Stimulated activated CD8-positive, alpha-beta memory T cell treated with anti-CD3 and anti-CD28 coated beads, Interleukin-4, amount 100 ng/mL, for 4 hours (primary cell): Measurements from ENCODE around the gene ZBTB12.
A peak's percentile ranks its signal among the peaks of the same experiment; 100 is the strongest.
"Not testable (repeated sequence)": the region's sequence is repeated elsewhere in the genome, so short reads cannot be mapped to it uniquely, and the experiment has no call there.

ENCODE experiments used
- DNase-seq, 2 donors: peaks; one replicate each; pipeline ENCODE4 v3.0.0-alpha.2; 2020; ENCODE audit warnings: low read depth in 2 of 2, low spot score in 1 of 2

Gene ZBTB12

GRCh38 chr6:31877125-31877650, 24.7 kb downstream of the ZBTB12 start:
- no peak for DNase-seq

GRCh38 chr6:31876357-31876756, 25.5 kb downstream of the ZBTB12 start:
- DNase-seq: no peak

GRCh38 chr6:31875877-31876276, 26.0 kb downstream of the ZBTB12 start:
- no peak for DNase-seq

GRCh38 chr6:31874836-31875572, 26.9 kb downstream of the ZBTB12 start:
- no peak for DNase-seq

GRCh38 chr6:31874084-31874670, 27.7 kb downstream of the ZBTB12 start:
- DNase-seq: no peak

GRCh38 chr6:31871046-31871659, 30.7 kb downstream of the ZBTB12 start:
- no peak for DNase-seq

GRCh38 chr6:31870385-31870921, 31.4 kb downstream of the ZBTB12 start:
- no peak for DNase-seq

- DNase-seq: no peak
Observed at GRCh38 chr6:31869343-31869742, 32.5 kb downstream of the ZBTB12 start.

- not testable (repeated sequence) for DNase-seq
Observed at GRCh38 chr6:31868658-31868971, 33.3 kb downstream of the ZBTB12 start.

GRCh38 chr6:31865205-31866118, 36.4 kb downstream of the ZBTB12 start:
- DNase-seq: no peak

GRCh38 chr6:31864818-31865204, 37.1 kb downstream of the ZBTB12 start:
- DNase-seq: no peak

- not testable (repeated sequence) for DNase-seq
Observed at GRCh38 chr6:31864123-31864562, 37.7 kb downstream of the ZBTB12 start.

GRCh38 chr6:31862344-31863235, 39.3 kb downstream of the ZBTB12 start, which contains the start of gene NEU1:
Gene NEU1 (minus strand): TSS chr6:31862821. CDS start chr6:31862776, 45 bp downstream.
- DNase-seq: peak; percentile 95 to 99

- no peak for DNase-seq
Observed at GRCh38 chr6:31861919-31862343, 40.0 kb downstream of the ZBTB12 start.

GRCh38 chr6:31861150-31861549, 40.7 kb downstream of the ZBTB12 start:
- no peak for DNase-seq

- no peak for DNase-seq
Observed at GRCh38 chr6:31860349-31860748, 41.5 kb downstream of the ZBTB12 start.

- DNase-seq: no peak
Observed at GRCh38 chr6:31859923-31860322, 42.0 kb downstream of the ZBTB12 start.

GRCh38 chr6:31858707-31859106, 43.2 kb downstream of the ZBTB12 start:
- DNase-seq: no peak

- not testable (repeated sequence) for DNase-seq
Observed at GRCh38 chr6:31857774-31858173, 44.1 kb downstream of the ZBTB12 start.
